ENCODE results near the gene TMOD1. TPM values are rescaled to one million over a fixed set of nuclear protein-coding genes. Genes with fewer than 3 reads are reported as not detected.
A peak's percentile ranks its signal among the peaks of the same experiment; 100 is the strongest.
"Not testable (repeated sequence)": the region's sequence is repeated elsewhere in the genome, so short reads cannot be mapped to it uniquely, and the experiment has no call there.

The TMOD1 gene
- total and polyA plus RNA-seq, 2 donors (not counting 1 experiment from before 2014, with no cell fraction given), result 0.98 to 4.0 TPM

- not testable (repeated sequence) for H3K4me2 ChIP-seq (ENCODE audit: extremely low read depth, insufficient read depth, low read length); H3K36me3 ChIP-seq (ENCODE audit: control insufficient read depth, insufficient read depth, low read length); H3K4me1 ChIP-seq (ENCODE audit: control insufficient read depth, extremely low read depth, insufficient read depth, low read length); H3K79me2 ChIP-seq (ENCODE audit: control insufficient read depth, insufficient read depth, low read length); DNase-seq (ENCODE audit: low read depth in 2 of 2); H4K20me1 ChIP-seq (ENCODE audit: control insufficient read depth, extremely low read depth, insufficient read depth, low read length); H3K9ac ChIP-seq (ENCODE audit: insufficient read depth, low read length); H2AFZ ChIP-seq (ENCODE audit: low read length); H3K9me3 ChIP-seq (ENCODE audit: control insufficient read depth, insufficient read depth, low read depth, low read length); H3K4me3 ChIP-seq (replicated peaks in 1 of 4; ENCODE audit: control extremely low read depth in 1 of 4, insufficient read depth in 1 of 4, low read depth in 3 of 4, low read length in 4 of 4); H3K27ac ChIP-seq (ENCODE audit: insufficient read depth, low read length)
- H3K27me3 ChIP-seq (ENCODE audit: control insufficient read depth, insufficient read depth, low read length), result peaks cover 25% of the 10 kb centered on the region
Measured at GRCh38 chr9:97498846-97499245, 2.6 kb upstream of the TMOD1 start.

- no peaks in the 10 kb centered on the region for H3K36me3 ChIP-seq (ENCODE audit: control insufficient read depth, insufficient read depth, low read length)
- no peak overlapping the region for H3K9ac ChIP-seq (ENCODE audit: insufficient read depth, low read length)
- H3K79me2 ChIP-seq (ENCODE audit: control insufficient read depth, insufficient read depth, low read length), result no peaks in the 10 kb centered on the region
- TF ChIP-seq EZH2 (IDR thresholded peaks at IDR 0.05; ENCODE audit: low read length, missing control alignments) (no peak), CTCF (conservative IDR thresholded peaks at IDR 0.05 in 1 of 2, IDR thresholded peaks at IDR 0.05 in 1 of 2; ENCODE audit: low read depth in 1 of 2, low read length in 2 of 2) (no peak)
- H4K20me1 ChIP-seq (ENCODE audit: control insufficient read depth, extremely low read depth, insufficient read depth, low read length), result no peaks in the 10 kb centered on the region
- no peak overlapping the region for H3K27ac ChIP-seq (ENCODE audit: insufficient read depth, low read length)
- DNase-seq (ENCODE audit: low read depth in 2 of 2), result no peak
- H3K9me3 ChIP-seq (ENCODE audit: control insufficient read depth, insufficient read depth, low read depth, low read length), result no peaks in the 10 kb centered on the region
- no peak overlapping the region for H3K4me3 ChIP-seq (replicated peaks in 1 of 4; ENCODE audit: control extremely low read depth in 1 of 4, insufficient read depth in 1 of 4, low read depth in 3 of 4, low read length in 4 of 4)
- H3K27me3 ChIP-seq (ENCODE audit: control insufficient read depth, insufficient read depth, low read length), result peaks cover 30% of the 10 kb centered on the region
- H3K4me1 ChIP-seq (ENCODE audit: control insufficient read depth, extremely low read depth, insufficient read depth, low read length), result no peaks in the 10 kb centered on the region
- H3K4me2 ChIP-seq (ENCODE audit: extremely low read depth, insufficient read depth, low read length), result no peak overlapping the region
- H2AFZ ChIP-seq (ENCODE audit: low read length), result no peak overlapping the region
Measured at GRCh38 chr9:97500263-97500662, 1.2 kb upstream of the TMOD1 start.

GRCh38 chr9:97500765-97501176 is 695 bp upstream of the TMOD1 start:
- Histone ChIP-seq H2AFZ (ENCODE audit: low read length) (no peak overlapping the region), H3K27ac (ENCODE audit: insufficient read depth, low read length) (no peak overlapping the region), H3K4me3 (replicated peaks in 1 of 4; ENCODE audit: control extremely low read depth in 1 of 4, insufficient read depth in 1 of 4, low read depth in 3 of 4, low read length in 4 of 4) (peak overlapping the region in 3 of 4 experiments; percentile 29 to 58 (median 40)), H3K79me2 (ENCODE audit: control insufficient read depth, insufficient read depth, low read length) (no peaks in the 10 kb centered on the region), H3K36me3 (ENCODE audit: control insufficient read depth, insufficient read depth, low read length) (no peaks in the 10 kb centered on the region), H3K9me3 (ENCODE audit: control insufficient read depth, insufficient read depth, low read depth, low read length) (no peaks in the 10 kb centered on the region), H4K20me1 (ENCODE audit: control insufficient read depth, extremely low read depth, insufficient read depth, low read length) (no peaks in the 10 kb centered on the region), H3K4me1 (ENCODE audit: control insufficient read depth, extremely low read depth, insufficient read depth, low read length) (no peaks in the 10 kb centered on the region), H3K27me3 (ENCODE audit: control insufficient read depth, insufficient read depth, low read length) (peaks cover 30% of the 10 kb centered on the region), H3K9ac (ENCODE audit: insufficient read depth, low read length) (no peak overlapping the region), H3K4me2 (ENCODE audit: extremely low read depth, insufficient read depth, low read length) (peak overlapping the region; percentile 66)
- DNase-seq (ENCODE audit: low read depth in 2 of 2), result no peak
- TF ChIP-seq CTCF (conservative IDR thresholded peaks at IDR 0.05 in 1 of 2, IDR thresholded peaks at IDR 0.05 in 1 of 2; ENCODE audit: low read depth in 1 of 2, low read length in 2 of 2) (no peak), EZH2 (IDR thresholded peaks at IDR 0.05; ENCODE audit: low read length, missing control alignments) (no peak)

- TF ChIP-seq CTCF (conservative IDR thresholded peaks at IDR 0.05 in 1 of 2, IDR thresholded peaks at IDR 0.05 in 1 of 2; ENCODE audit: low read depth in 1 of 2, low read length in 2 of 2) (no peak), EZH2 (IDR thresholded peaks at IDR 0.05; ENCODE audit: low read length, missing control alignments) (no peak)
- Histone ChIP-seq H3K36me3 (ENCODE audit: control insufficient read depth, insufficient read depth, low read length) (no peaks in the 10 kb centered on the region), H3K9me3 (ENCODE audit: control insufficient read depth, insufficient read depth, low read depth, low read length) (no peaks in the 10 kb centered on the region), H3K79me2 (ENCODE audit: control insufficient read depth, insufficient read depth, low read length) (no peaks in the 10 kb centered on the region), H3K4me2 (ENCODE audit: extremely low read depth, insufficient read depth, low read length) (peak overlapping the region; percentile 82), H4K20me1 (ENCODE audit: control insufficient read depth, extremely low read depth, insufficient read depth, low read length) (no peaks in the 10 kb centered on the region), H3K9ac (ENCODE audit: insufficient read depth, low read length) (no peak overlapping the region), H3K4me3 (replicated peaks in 1 of 4; ENCODE audit: control extremely low read depth in 1 of 4, insufficient read depth in 1 of 4, low read depth in 3 of 4, low read length in 4 of 4) (peak overlapping the region in 3 of 4 experiments; percentile 42 to 67 (median 58)), H3K27me3 (ENCODE audit: control insufficient read depth, insufficient read depth, low read length) (peaks cover 30% of the 10 kb centered on the region), H2AFZ (ENCODE audit: low read length) (no peak overlapping the region), H3K4me1 (ENCODE audit: control insufficient read depth, extremely low read depth, insufficient read depth, low read length) (no peaks in the 10 kb centered on the region), H3K27ac (ENCODE audit: insufficient read depth, low read length) (no peak overlapping the region)
- no peak for DNase-seq (ENCODE audit: low read depth in 2 of 2)
Measured at GRCh38 chr9:97501972-97502221, 431 bp downstream of the TMOD1 start.

Data from fibroblast of lung (primary cell).